SK-N-SH treated with all-trans-retinoic acid at 6 μM for 48 hours (cell line): ENCODE measurements around the gene SLC37A1.

Experiments
- ARNTL ChIP-seq: fragments of 450-650 bp; formaldehyde crosslinking; IDR thresholded peaks from 2 replicates; pipeline ENCODE4 v1.5.0; 2020; ENCODE audit warnings: low read depth, mild to moderate bottlenecking, moderate library complexity, borderline replicate concordance
- BACH2 ChIP-seq: fragments of 250-450 bp; sonication (Bioruptor Pico); IDR thresholded peaks from 2 replicates; pipeline ENCODE4 v1.9.0; 2021; ENCODE audit warnings: mild to moderate bottlenecking, borderline replicate concordance
- ISL1 ChIP-seq: fragments of 250-450 bp; sonication (Bioruptor Pico); IDR thresholded peaks from 2 replicates; pipeline ENCODE4 v2.1.2; 2022; ENCODE audit warnings: mild to moderate bottlenecking, moderate library complexity
- PPARA ChIP-seq: fragments of 250-450 bp; sonication (Bioruptor Pico); IDR thresholded peaks from 2 replicates; pipeline ENCODE4 v1.5.0; 2020; ENCODE audit warnings: mild to moderate bottlenecking, borderline replicate concordance
- RARB ChIP-seq: fragments of 250-450 bp; sonication (Bioruptor Pico); IDR thresholded peaks from 2 replicates; pipeline ENCODE4 v1.8.0; 2021; ENCODE audit warnings: mild to moderate bottlenecking, moderate library complexity
- ZFP30 ChIP-seq: fragments of 450-650 bp; formaldehyde crosslinking; IDR thresholded peaks from 2 replicates; pipeline ENCODE4 v1.5.0; 2022; ENCODE audit warnings: mild to moderate bottlenecking, moderate library complexity
- ZNF565 ChIP-seq: fragments of 450-650 bp; formaldehyde crosslinking; conservative IDR thresholded peaks from 2 replicates; pipeline ENCODE4 v1.5.0; 2020; ENCODE audit warnings: low read depth, mild to moderate bottlenecking, moderate library complexity
- ZNF8 ChIP-seq: fragments of 450-650 bp; formaldehyde crosslinking; IDR thresholded peaks from 2 replicates; pipeline ENCODE4 v1.5.0; 2020; ENCODE audit warnings: mild to moderate bottlenecking, moderate library complexity
- TF ChIP-seq, protein P1 (sequence below): fragments of 250-450 bp; sonication (Bioruptor Pico); IDR thresholded peaks from 2 replicates; pipeline ENCODE4 v1.5.1; 2021; ENCODE audit warnings: mild to moderate bottlenecking, moderate library complexity
- TF ChIP-seq, protein P2 (sequence below): fragments of 250-450 bp; sonication (Bioruptor Pico); IDR thresholded peaks from 2 replicates; pipeline ENCODE4 v1.5.0; 2020; ENCODE audit warnings: mild to moderate bottlenecking, moderate library complexity
- TF ChIP-seq, protein P3 (sequence below): fragments of 250-450 bp; sonication (Bioruptor Pico); IDR thresholded peaks from 2 replicates; pipeline ENCODE4 v1.8.0; 2020; ENCODE audit warnings: mild to moderate bottlenecking, moderate library complexity, borderline replicate concordance
- TF ChIP-seq, protein P4 (sequence below): fragments of 250-450 bp; sonication (Bioruptor Pico); IDR thresholded peaks from 2 replicates; pipeline ENCODE4 v1.5.1; 2020; ENCODE audit warnings: low read depth, mild to moderate bottlenecking, moderate library complexity

DNA sequence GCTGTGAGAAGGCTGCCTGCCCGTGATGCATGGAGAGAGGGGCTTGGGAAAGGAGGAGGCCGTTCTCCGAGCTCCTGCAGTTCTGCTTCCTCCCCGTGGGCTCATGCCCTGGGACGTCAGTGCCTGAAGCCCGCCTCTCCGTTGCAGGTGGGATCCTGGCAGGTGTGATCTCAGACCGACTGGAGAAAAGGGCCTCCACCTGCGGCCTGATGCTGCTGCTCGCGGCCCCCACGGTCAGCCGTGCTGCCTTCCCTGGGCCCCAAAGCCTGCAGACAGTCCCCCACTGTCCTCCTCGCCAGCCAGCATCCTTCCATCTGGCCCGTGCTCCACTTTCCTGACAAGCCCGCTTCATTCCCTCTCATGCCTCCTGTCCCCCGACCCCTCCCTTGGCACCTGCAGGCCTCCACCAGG lies 50.9 kb downstream of the SLC37A1 start:
- TF ChIP-seq RARB (CRISPR knock-in tag) (no peak), ZNF8 (CRISPR knock-in tag) (no peak), ZFP30 (CRISPR knock-in tag) (no peak), BACH2 (CRISPR knock-in tag) (no peak), ISL1 (CRISPR knock-in tag) (no peak), ARNTL (CRISPR knock-in tag) (no peak), PPARA (CRISPR knock-in tag) (no peak), ZNF565 (CRISPR knock-in tag) (no peak)
- TF ChIP-seq, protein P1, sequence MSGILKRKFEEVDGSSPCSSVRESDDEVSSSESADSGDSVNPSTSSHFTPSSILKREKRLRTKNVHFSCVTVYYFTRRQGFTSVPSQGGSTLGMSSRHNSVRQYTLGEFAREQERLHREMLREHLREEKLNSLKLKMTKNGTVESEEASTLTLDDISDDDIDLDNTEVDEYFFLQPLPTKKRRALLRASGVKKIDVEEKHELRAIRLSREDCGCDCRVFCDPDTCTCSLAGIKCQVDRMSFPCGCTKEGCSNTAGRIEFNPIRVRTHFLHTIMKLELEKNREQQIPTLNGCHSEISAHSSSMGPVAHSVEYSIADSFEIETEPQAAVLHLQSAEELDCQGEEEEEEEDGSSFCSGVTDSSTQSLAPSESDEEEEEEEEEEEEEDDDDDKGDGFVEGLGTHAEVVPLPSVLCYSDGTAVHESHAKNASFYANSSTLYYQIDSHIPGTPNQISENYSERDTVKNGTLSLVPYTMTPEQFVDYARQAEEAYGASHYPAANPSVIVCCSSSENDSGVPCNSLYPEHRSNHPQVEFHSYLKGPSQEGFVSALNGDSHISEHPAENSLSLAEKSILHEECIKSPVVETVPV = no peak
- TF ChIP-seq, protein P2, sequence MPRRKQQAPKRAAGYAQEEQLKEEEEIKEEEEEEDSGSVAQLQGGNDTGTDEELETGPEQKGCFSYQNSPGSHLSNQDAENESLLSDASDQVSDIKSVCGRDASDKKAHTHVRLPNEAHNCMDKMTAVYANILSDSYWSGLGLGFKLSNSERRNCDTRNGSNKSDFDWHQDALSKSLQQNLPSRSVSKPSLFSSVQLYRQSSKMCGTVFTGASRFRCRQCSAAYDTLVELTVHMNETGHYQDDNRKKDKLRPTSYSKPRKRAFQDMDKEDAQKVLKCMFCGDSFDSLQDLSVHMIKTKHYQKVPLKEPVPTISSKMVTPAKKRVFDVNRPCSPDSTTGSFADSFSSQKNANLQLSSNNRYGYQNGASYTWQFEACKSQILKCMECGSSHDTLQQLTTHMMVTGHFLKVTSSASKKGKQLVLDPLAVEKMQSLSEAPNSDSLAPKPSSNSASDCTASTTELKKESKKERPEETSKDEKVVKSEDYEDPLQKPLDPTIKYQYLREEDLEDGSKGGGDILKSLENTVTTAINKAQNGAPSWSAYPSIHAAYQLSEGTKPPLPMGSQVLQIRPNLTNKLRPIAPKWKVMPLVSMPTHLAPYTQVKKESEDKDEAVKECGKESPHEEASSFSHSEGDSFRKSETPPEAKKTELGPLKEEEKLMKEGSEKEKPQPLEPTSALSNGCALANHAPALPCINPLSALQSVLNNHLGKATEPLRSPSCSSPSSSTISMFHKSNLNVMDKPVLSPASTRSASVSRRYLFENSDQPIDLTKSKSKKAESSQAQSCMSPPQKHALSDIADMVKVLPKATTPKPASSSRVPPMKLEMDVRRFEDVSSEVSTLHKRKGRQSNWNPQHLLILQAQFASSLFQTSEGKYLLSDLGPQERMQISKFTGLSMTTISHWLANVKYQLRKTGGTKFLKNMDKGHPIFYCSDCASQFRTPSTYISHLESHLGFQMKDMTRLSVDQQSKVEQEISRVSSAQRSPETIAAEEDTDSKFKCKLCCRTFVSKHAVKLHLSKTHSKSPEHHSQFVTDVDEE (CRISPR knock-in tag) = no peak
- TF ChIP-seq, protein P3, sequence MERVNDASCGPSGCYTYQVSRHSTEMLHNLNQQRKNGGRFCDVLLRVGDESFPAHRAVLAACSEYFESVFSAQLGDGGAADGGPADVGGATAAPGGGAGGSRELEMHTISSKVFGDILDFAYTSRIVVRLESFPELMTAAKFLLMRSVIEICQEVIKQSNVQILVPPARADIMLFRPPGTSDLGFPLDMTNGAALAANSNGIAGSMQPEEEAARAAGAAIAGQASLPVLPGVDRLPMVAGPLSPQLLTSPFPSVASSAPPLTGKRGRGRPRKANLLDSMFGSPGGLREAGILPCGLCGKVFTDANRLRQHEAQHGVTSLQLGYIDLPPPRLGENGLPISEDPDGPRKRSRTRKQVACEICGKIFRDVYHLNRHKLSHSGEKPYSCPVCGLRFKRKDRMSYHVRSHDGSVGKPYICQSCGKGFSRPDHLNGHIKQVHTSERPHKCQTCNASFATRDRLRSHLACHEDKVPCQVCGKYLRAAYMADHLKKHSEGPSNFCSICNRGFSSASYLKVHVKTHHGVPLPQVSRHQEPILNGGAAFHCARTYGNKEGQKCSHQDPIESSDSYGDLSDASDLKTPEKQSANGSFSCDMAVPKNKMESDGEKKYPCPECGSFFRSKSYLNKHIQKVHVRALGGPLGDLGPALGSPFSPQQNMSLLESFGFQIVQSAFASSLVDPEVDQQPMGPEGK = no peak
- TF ChIP-seq, protein P4, sequence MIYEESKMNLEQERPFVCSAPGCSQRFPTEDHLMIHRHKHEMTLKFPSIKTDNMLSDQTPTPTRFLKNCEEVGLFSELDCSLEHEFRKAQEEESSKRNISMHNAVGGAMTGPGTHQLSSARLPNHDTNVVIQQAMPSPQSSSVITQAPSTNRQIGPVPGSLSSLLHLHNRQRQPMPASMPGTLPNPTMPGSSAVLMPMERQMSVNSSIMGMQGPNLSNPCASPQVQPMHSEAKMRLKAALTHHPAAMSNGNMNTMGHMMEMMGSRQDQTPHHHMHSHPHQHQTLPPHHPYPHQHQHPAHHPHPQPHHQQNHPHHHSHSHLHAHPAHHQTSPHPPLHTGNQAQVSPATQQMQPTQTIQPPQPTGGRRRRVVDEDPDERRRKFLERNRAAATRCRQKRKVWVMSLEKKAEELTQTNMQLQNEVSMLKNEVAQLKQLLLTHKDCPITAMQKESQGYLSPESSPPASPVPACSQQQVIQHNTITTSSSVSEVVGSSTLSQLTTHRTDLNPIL (CRISPR knock-in tag) = no peak
